Mammary epithelial cell (primary cell): ENCODE measurements around the gene KXD1.

Experiments
- EZH2 ChIP-seq: IDR thresholded peaks from 2 replicates; pipeline ENCODE4 v1.6.1; 2012; ENCODE audit warnings: low read length, inconsistent platforms, borderline replicate concordance
- TF ChIP-seq, protein P1 (sequence below), 2 donors: IDR thresholded peaks in 1 of 2; conservative IDR thresholded peaks in 1 of 2; 2 replicates each; pipeline ENCODE4 v1.5.1; 2011 to 2012; ENCODE audit warnings: inconsistent platforms in 2 of 2, low read length in 2 of 2, mild to moderate bottlenecking in 2 of 2, control low read depth in 1 of 2, low read depth in 1 of 2; ENCODE audit not compliant: insufficient read depth in 1 of 2; ENCODE audit errors: extremely low read depth in 1 of 2

DNA sequence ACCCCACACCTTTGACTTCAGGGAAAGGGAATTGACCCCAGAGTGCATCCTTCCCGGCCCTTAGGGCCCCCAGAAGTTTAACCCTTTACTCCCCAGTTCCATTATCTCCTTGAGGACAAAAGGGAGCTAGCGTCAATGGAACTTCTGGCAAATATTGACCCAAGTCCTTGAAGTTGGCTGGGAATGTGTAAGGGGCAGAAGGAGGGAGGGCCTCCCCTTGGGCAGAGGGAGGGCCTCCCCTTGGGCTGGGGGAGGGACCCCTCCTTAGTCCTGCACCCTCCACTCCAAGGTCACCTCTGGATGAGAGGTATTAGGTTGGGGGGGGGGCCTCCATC, 52.0 kb downstream of the KXD1 start:
- TF ChIP-seq, protein P1, sequence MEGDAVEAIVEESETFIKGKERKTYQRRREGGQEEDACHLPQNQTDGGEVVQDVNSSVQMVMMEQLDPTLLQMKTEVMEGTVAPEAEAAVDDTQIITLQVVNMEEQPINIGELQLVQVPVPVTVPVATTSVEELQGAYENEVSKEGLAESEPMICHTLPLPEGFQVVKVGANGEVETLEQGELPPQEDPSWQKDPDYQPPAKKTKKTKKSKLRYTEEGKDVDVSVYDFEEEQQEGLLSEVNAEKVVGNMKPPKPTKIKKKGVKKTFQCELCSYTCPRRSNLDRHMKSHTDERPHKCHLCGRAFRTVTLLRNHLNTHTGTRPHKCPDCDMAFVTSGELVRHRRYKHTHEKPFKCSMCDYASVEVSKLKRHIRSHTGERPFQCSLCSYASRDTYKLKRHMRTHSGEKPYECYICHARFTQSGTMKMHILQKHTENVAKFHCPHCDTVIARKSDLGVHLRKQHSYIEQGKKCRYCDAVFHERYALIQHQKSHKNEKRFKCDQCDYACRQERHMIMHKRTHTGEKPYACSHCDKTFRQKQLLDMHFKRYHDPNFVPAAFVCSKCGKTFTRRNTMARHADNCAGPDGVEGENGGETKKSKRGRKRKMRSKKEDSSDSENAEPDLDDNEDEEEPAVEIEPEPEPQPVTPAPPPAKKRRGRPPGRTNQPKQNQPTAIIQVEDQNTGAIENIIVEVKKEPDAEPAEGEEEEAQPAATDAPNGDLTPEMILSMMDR (conservative IDR thresholded peaks at IDR 0.05 in 1 of 2, IDR thresholded peaks at IDR 0.05 in 1 of 2; ENCODE audit: extremely low read depth in 1 of 2, insufficient read depth in 1 of 2, low read depth in 1 of 2, low read length in 2 of 2), result no peak
- no peak for TF ChIP-seq EZH2
